ENCODE data around the gene C15orf62.

The C15orf62 gene

GRCh38 chr15:40769274-40770146 lies at the start of gene C15orf62:
Gene C15orf62, plus strand, starts transcription at chr15:40769980. Its CDS starts 516 bp downstream, at chr15:40770496.
- TF ChIP-seq, protein P1, sequence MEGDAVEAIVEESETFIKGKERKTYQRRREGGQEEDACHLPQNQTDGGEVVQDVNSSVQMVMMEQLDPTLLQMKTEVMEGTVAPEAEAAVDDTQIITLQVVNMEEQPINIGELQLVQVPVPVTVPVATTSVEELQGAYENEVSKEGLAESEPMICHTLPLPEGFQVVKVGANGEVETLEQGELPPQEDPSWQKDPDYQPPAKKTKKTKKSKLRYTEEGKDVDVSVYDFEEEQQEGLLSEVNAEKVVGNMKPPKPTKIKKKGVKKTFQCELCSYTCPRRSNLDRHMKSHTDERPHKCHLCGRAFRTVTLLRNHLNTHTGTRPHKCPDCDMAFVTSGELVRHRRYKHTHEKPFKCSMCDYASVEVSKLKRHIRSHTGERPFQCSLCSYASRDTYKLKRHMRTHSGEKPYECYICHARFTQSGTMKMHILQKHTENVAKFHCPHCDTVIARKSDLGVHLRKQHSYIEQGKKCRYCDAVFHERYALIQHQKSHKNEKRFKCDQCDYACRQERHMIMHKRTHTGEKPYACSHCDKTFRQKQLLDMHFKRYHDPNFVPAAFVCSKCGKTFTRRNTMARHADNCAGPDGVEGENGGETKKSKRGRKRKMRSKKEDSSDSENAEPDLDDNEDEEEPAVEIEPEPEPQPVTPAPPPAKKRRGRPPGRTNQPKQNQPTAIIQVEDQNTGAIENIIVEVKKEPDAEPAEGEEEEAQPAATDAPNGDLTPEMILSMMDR (IDR thresholded peaks at IDR 0.05; ENCODE audit: low read length, missing control alignments): no peak
- DNase-seq (ENCODE audit: low read depth): peak; percentile 35
- H3K4me3 ChIP-seq (replicated peaks; ENCODE audit: low read depth, low read length): no peak within 1 kb of the TSS

DNA sequence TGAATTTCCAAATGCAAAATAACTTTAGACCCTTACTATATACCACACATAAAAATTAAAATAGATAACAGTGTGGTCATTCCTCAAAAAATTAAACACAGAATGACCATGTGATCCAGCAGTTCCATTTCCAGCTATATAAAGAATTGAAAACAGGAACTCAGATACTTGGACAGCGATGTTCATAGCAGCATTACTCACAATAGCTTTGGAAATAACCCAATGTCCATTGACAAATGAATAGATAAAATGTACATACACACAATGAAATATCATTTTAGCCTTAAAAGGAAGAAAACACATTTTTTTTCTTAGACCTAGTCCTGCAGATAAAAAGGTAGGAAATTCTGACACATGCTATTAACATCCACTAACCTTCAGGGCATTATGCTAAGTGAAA lies 48.1 kb upstream of the C15orf62 start:
- peak; percentile 65 for DNase-seq (ENCODE audit: low read depth)
- TF ChIP-seq, protein P1 (IDR thresholded peaks at IDR 0.05; ENCODE audit: low read length, missing control alignments): no peak
- no peak overlapping the region for H3K4me3 ChIP-seq (replicated peaks; ENCODE audit: low read depth, low read length)

DNA sequence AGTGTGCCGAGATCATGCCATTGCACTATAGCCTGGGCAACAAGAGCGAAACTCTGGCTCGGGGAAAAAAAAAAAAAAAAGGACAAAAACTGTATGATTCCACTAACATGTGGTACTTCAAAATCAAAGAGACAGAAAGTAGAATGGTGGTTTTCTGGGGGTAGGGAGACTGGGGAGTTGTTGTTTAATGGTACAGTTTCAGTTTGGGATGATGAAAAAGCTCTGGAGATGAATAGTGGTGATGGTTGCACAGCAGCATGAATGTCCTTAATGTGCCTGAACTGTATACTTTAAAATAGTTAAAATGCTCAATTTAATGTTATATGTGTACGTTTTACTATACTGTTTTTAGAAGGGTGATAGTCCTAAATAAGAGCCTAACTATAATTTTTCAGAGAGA lies 47.4 kb upstream of the C15orf62 start:
- no peak overlapping the region for H3K4me3 ChIP-seq (replicated peaks; ENCODE audit: low read depth, low read length)
- TF ChIP-seq, protein P1 (IDR thresholded peaks at IDR 0.05; ENCODE audit: low read length, missing control alignments): no peak
- DNase-seq (ENCODE audit: low read depth): no peak

GRCh38 chr15:40722934-40723333 lies 46.8 kb upstream of the C15orf62 start:
- no peak overlapping the region for H3K4me3 ChIP-seq (replicated peaks; ENCODE audit: low read depth, low read length)
- TF ChIP-seq, protein P1 (IDR thresholded peaks at IDR 0.05; ENCODE audit: low read length, missing control alignments): no peak
- no peak for DNase-seq (ENCODE audit: low read depth)

DNA sequence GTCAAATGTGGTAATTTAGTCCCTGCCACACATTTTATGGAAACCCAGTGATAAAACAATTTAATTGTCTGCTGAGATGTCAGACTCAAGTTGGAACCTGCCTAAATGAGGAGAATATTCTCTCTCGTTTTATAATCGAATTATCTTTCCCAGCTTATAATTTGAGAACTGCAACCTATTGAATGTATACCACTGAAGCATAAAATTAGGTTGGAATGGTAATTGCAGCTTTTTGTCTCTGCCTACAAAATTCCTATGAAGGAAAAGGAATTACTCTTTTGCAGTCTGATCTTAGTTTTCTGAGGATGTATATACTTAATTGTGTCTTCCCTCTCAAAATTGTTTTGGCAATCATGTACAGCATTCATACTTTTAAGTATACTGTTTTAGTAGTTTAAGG lies 45.9 kb upstream of the C15orf62 start:
- no peak overlapping the region for H3K4me3 ChIP-seq (replicated peaks; ENCODE audit: low read depth, low read length)
- DNase-seq (ENCODE audit: low read depth): no peak
- TF ChIP-seq, protein P1 (IDR thresholded peaks at IDR 0.05; ENCODE audit: low read length, missing control alignments): no peak

DNA sequence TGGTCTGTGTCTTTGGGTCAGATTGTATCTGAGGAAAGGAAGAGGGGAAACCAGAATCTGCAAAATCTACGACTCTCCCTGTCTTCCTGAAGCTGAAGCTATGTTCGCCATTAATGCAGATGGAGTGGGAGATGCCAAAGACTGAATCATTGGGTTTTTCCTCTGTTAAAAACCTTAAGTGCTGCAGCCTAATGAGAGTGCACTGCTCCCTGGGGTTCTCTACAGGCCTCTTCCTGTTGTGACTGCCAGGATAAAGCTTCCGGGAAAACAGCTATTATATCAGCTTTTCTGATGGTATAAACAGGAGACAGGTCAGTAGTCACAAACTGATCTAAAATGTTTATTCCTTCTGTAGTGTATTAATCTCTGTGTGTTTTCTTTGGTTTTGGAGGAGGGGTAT lies 38.7 kb upstream of the C15orf62 start:
- no peak overlapping the region for H3K4me3 ChIP-seq (replicated peaks; ENCODE audit: low read depth, low read length)
- TF ChIP-seq, protein P1 (IDR thresholded peaks at IDR 0.05; ENCODE audit: low read length, missing control alignments): no peak
- peak; percentile 35 for DNase-seq (ENCODE audit: low read depth)

GRCh38 chr15:40736575-40736974 lies 33.2 kb upstream of the C15orf62 start:
- H3K4me3 ChIP-seq (replicated peaks; ENCODE audit: low read depth, low read length): no peak overlapping the region
- TF ChIP-seq, protein P1 (IDR thresholded peaks at IDR 0.05; ENCODE audit: low read length, missing control alignments): no peak
- DNase-seq (ENCODE audit: low read depth): no peak
